PC-3 (cell line): ENCODE results near the gene MYL6. TPM values are rescaled to one million over a fixed set of nuclear protein-coding genes. Genes with fewer than 3 reads are reported as not detected.

Experiments used
- ATAC-seq: fragments of 200-7000 bp; cut with Tn5 transposase; 2 replicates; pipeline ENCODE4 v1.9.1; 2020; ENCODE audit warnings: mild to moderate bottlenecking, moderate library complexity
- BruUV-seq: library from RNA; stranded (reverse); fragments of 400-500 nt; replicated peaks from 2 replicates; lab custom pipeline; 2021; lab: Mats Ljungman, UMichigan
- CTCF ChIA-PET: fragments of 300-600 bp; sonication (Branson Sonifier 250); formaldehyde crosslinking; loops from one replicate; lab custom pipeline; 2022; ENCODE audit warnings: antibody characterized with exemption; lab: Charles Lee
- POLR2A ChIA-PET: fragments of 300-600 bp; sonication (Branson Sonifier 250); formaldehyde crosslinking; loops from one replicate; lab custom pipeline; 2022; ENCODE audit warnings: antibody characterized with exemption; ENCODE audit not compliant: unreplicated experiment; lab: Charles Lee
- DNase-seq: peaks from one replicate; pipeline ENCODE4 v3.0.0-alpha.2; 2015
- H2AFZ ChIP-seq: fragments of 300-600 bp; sonication (generic); 2 replicates; pipeline ENCODE4 v1.6.0; 2016; ENCODE audit warnings: antibody characterized with exemption, low read length
- H3F3A ChIP-seq: fragments of 300-600 bp; sonication (generic); one replicate; pipeline ENCODE4 v1.6.0; 2017; ENCODE audit warnings: antibody characterized with exemption, low read length, control low read depth, mild to moderate bottlenecking; ENCODE audit not compliant: unreplicated experiment
- H3K27ac ChIP-seq: fragments of 300-600 bp; sonication (generic); 2 replicates; pipeline ENCODE4 v1.5.1; 2016; ENCODE audit warnings: mild to moderate bottlenecking, low read length
- H3K27me3 ChIP-seq: fragments of 300-600 bp; sonication (generic); 2 replicates; pipeline ENCODE4 v1.6.1; 2016; ENCODE audit warnings: low read length, mixed read lengths
- H3K36me3 ChIP-seq: fragments of 300-600 bp; sonication (generic); 2 replicates; pipeline ENCODE4 v1.6.1; 2016; ENCODE audit warnings: low read depth, mixed run types, low read length, mixed read lengths
- H3K4me1 ChIP-seq: fragments of 300-600 bp; sonication (generic); 2 replicates; pipeline ENCODE4 v1.5.1; 2016; ENCODE audit warnings: low read length; ENCODE audit not compliant: insufficient read depth
- H3K4me2 ChIP-seq: fragments of 300-600 bp; sonication (generic); 2 replicates; pipeline ENCODE4 v1.6.0; 2016; ENCODE audit warnings: low read length
- H3K4me3 ChIP-seq: fragments of 300-600 bp; sonication (generic); 2 replicates; pipeline ENCODE4 v1.5.1; 2016; ENCODE audit warnings: mild to moderate bottlenecking, low read length, mixed read lengths
- H3K79me2 ChIP-seq: fragments of 300-600 bp; sonication (generic); 2 replicates; pipeline ENCODE4 v1.6.1; 2017; ENCODE audit warnings: low read length, mixed read lengths
- H3K9ac ChIP-seq: fragments of 300-600 bp; sonication (generic); 2 replicates; pipeline ENCODE4 v1.6.0; 2016; ENCODE audit warnings: mild to moderate bottlenecking, low read length
- H3K9me2 ChIP-seq: fragments of 300-600 bp; sonication (generic); replicated peaks from 2 replicates; pipeline ENCODE4 v1.6.1; 2016; ENCODE audit warnings: mixed run types, low read length, mixed read lengths
- H3K9me3 ChIP-seq: fragments of 300-600 bp; sonication (generic); 2 replicates; pipeline ENCODE4 v1.6.1; 2016; ENCODE audit warnings: low read length, mixed read lengths
- H4K20me1 ChIP-seq: fragments of 300-600 bp; sonication (generic); 2 replicates; pipeline ENCODE4 v1.6.1; 2016; ENCODE audit warnings: low read length, mixed read lengths
- EZH2 ChIP-seq: fragments of 300-600 bp; sonication (generic); IDR thresholded peaks from one replicate; pipeline ENCODE4 v1.6.1; 2017; ENCODE audit warnings: antibody characterized with exemption, mild to moderate bottlenecking, low read length; ENCODE audit not compliant: unreplicated experiment
- EZH2phosphoT487 ChIP-seq: fragments of 300-600 bp; sonication (generic); IDR thresholded peaks from 2 replicates; pipeline ENCODE4 v1.6.1; 2018; ENCODE audit warnings: mild to moderate bottlenecking, antibody characterized with exemption, low read length, borderline replicate concordance
- intact Hi-C: fragments of 100-400 bp; cut with micrococcal nuclease; formaldehyde crosslinking; loops from 2 replicates; pipeline ENCODE4 v1.9.0; 2023
- total RNA-seq: library from RNA; depleted of rRNA; stranded (reverse); fragments of >200 nt; gene quantifications from 2 replicates; pipeline ENCODE4 v1.2.3, GENCODE V29; 2014
- TF ChIP-seq, protein P1 (sequence below): fragments of 300-600 bp; sonication (generic); conservative IDR thresholded peaks from 2 replicates; pipeline ENCODE4 v1.5.1; 2017; ENCODE audit warnings: antibody characterized with exemption, low read depth, mild to moderate bottlenecking, low read length

Gene MYL6
- total RNA-seq, 1 experiment from 2014 or later = 1,385 TPM

DNA sequence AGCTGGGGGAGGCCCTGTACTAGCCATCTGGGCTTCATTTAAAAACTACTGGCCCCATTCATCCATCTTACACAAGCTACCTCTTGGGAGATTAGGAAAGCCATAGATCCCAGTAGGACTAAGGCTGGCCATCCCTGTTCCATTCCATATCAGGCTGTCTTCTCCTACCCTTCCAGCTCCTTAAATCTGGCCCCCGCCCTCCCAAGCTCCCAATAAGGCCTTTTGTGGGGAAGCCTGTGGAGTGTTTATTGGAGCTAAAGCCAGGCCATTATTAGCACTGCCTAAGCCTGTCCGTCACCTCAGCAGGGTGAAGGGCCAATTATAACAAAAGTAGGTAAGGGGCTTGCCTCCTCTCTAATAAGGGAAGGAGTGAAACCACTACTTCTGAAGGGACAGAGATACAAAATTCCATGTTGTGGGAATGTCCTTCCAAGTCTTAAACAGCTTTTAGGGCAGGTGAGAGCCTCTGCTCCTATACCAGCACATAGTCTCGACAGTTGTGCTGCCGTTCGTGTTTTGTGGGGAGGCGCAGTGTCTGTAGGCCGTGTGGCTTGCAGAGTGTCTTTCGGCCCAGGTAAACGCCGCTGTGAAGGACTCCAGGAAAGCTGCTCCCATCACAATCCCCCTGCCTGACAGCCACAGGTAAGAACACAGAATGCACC, 3.7 kb downstream of the MYL6 start:
- peaks cover 34% of the 10 kb centered on the region for H4K20me1 ChIP-seq

DNA sequence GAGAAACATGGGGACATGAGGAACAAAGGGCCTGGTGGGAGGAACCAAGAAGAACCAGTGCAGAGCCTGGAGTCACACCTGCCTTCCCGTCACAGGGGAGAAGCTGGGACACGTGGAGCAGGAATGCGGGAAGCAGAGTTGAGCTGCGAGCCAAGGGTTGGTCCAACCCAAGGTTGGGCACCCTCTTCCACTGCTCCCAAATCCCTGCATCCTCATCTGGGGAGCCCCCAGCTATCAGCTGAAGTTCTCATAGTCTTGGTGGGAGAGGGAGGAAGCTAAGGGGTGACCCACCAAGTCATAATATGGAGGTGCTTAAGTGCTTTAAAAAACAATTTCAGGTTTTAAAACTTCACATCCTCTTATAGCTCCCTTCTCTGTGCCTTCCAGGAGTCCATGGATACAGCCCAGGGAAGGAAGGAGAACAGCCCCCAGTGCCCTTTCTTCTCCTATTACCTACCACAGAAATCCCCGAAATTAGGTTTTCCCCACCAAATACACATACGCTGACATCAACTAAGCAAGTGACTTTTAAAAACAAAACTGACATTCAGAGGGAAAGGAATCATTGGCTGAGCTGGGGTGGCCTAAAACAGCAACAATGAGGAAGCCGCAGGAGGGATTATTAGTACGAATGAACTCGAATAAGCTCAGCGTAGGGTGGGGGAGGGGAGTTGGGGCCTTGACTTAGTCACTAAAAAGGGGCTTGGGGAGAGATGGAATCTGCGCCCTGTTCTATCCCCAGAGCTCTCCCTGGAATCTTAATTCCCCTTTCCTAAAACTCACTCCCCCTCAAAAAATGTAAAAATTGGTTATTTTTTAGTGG, 4.5 kb downstream of the MYL6 start:
- no peaks in the 10 kb centered on the region for H3K9me2 ChIP-seq
- CTCF ChIA-PET = interaction anchor here (0.5 to 0.6 kb wide), 2 partner anchors 35 to 232 kb away, joined by 3 to 4 read pairs; partner anchors contain the start of gene ESYT1
- no peak overlapping the region for H3K4me3 ChIP-seq
- TF ChIP-seq EZH2 (no peak), EZH2phosphoT487 (no peak)
- TF ChIP-seq, protein P1, sequence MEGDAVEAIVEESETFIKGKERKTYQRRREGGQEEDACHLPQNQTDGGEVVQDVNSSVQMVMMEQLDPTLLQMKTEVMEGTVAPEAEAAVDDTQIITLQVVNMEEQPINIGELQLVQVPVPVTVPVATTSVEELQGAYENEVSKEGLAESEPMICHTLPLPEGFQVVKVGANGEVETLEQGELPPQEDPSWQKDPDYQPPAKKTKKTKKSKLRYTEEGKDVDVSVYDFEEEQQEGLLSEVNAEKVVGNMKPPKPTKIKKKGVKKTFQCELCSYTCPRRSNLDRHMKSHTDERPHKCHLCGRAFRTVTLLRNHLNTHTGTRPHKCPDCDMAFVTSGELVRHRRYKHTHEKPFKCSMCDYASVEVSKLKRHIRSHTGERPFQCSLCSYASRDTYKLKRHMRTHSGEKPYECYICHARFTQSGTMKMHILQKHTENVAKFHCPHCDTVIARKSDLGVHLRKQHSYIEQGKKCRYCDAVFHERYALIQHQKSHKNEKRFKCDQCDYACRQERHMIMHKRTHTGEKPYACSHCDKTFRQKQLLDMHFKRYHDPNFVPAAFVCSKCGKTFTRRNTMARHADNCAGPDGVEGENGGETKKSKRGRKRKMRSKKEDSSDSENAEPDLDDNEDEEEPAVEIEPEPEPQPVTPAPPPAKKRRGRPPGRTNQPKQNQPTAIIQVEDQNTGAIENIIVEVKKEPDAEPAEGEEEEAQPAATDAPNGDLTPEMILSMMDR = no peak
- peaks cover 20% of the 10 kb centered on the region for H3K4me1 ChIP-seq
- ATAC-seq = no peak
- peaks cover 13% of the 10 kb centered on the region for H3F3A ChIP-seq
- no peak overlapping the region for H3K4me2 ChIP-seq
- no peaks in the 10 kb centered on the region for H3K9me3 ChIP-seq
- H3K27ac ChIP-seq = no peak overlapping the region
- no peak overlapping the region for H2AFZ ChIP-seq
- BruUV-seq = TSS peak; percentile 15
- peaks cover 51% of the 10 kb centered on the region for H3K36me3 ChIP-seq
- H3K27me3 ChIP-seq = no peaks in the 10 kb centered on the region
- H3K79me2 ChIP-seq = peaks cover 38% of the 10 kb centered on the region
- no peak overlapping the region for H3K9ac ChIP-seq
- no peak for DNase-seq
- POLR2A ChIA-PET = interaction anchor here (0.7 kb wide), 2 partner anchors 18 to 25 kb away, joined by 4 to 6 read pairs; no protein-coding TSS in a partner anchor
- peaks cover 34% of the 10 kb centered on the region for H4K20me1 ChIP-seq
- intact Hi-C loops = no loop called here

More for the DNA sequence above, 3.7 kb downstream of the MYL6 start:
- Histone ChIP-seq H3K27me3 (no peaks in the 10 kb centered on the region), H3K36me3 (peaks cover 48% of the 10 kb centered on the region), H3K4me3 (no peak overlapping the region), H3K9ac (no peak overlapping the region), H3K4me1 (peaks cover 26% of the 10 kb centered on the region), H3K9me2 (no peaks in the 10 kb centered on the region), H2AFZ (no peak overlapping the region), H3K27ac (no peak overlapping the region), H3F3A (peaks cover 13% of the 10 kb centered on the region), H3K79me2 (peaks cover 38% of the 10 kb centered on the region), H3K4me2 (no peak overlapping the region), H3K9me3 (no peaks in the 10 kb centered on the region)
- no peak for DNase-seq
- ChIA-PET CTCF (no interaction called here), POLR2A (interaction anchor here (0.5 kb wide), 1 partner anchor 32 kb away, joined by 6 read pairs; no protein-coding TSS in a partner anchor)
- BruUV-seq = no TSS peak
- intact Hi-C loops = no loop called here
- ATAC-seq = no peak
- TF ChIP-seq EZH2phosphoT487 = no peak
- TF ChIP-seq, protein P1 = no peak
- TF ChIP-seq EZH2 = no peak
